Hepatocyte (in vitro differentiated cells): ENCODE data around the gene IFI6. TPM values are rescaled to one million over a fixed set of nuclear protein-coding genes. Genes with fewer than 3 reads are reported as not detected.

Experiments
- DNase-seq: peaks from one replicate; pipeline ENCODE4 v3.0.0-alpha.2; 2016; ENCODE audit warnings: low spot score
- H2AFZ ChIP-seq: fragments of 200-600 bp; sonication (generic); 2 replicates; pipeline ENCODE4 v1.6.0; 2016; ENCODE audit warnings: antibody characterized with exemption, mild to moderate bottlenecking
- H3K27ac ChIP-seq: fragments of 200-600 bp; sonication (generic); 2 replicates; pipeline ENCODE4 v1.5.1; 2016; ENCODE audit warnings: mild to moderate bottlenecking
- H3K27me3 ChIP-seq: fragments of 200-600 bp; sonication (generic); 2 replicates; pipeline ENCODE4 v1.6.1; 2016
- H3K36me3 ChIP-seq: fragments of 200-600 bp; sonication (generic); replicated peaks from 2 replicates; pipeline ENCODE4 v1.5.1; 2016; ENCODE audit warnings: low read depth; ENCODE audit not compliant: insufficient read depth
- H3K4me1 ChIP-seq: fragments of 200-600 bp; sonication (generic); 2 replicates; pipeline ENCODE4 v1.5.1; 2016; ENCODE audit warnings: mild to moderate bottlenecking, moderate library complexity; ENCODE audit not compliant: insufficient read depth
- H3K4me2 ChIP-seq: fragments of 200-600 bp; sonication (generic); 2 replicates; pipeline ENCODE4 v1.6.0; 2016
- H3K4me3 ChIP-seq: fragments of 200-600 bp; sonication (generic); 2 replicates; pipeline ENCODE4 v1.5.1; 2016; ENCODE audit warnings: mild to moderate bottlenecking
- H3K79me2 ChIP-seq: fragments of 200-600 bp; sonication (generic); 2 replicates; pipeline ENCODE4 v1.6.0; 2017; ENCODE audit warnings: mild to moderate bottlenecking
- H3K9me2 ChIP-seq: fragments of 200-600 bp; sonication (generic); replicated peaks from 2 replicates; pipeline ENCODE4 v1.6.0; 2017; ENCODE audit warnings: mild to moderate bottlenecking; ENCODE audit not compliant: insufficient read depth
- H3K9me3 ChIP-seq: fragments of 200-600 bp; sonication (generic); 2 replicates; pipeline ENCODE4 v1.5.1; 2016; ENCODE audit warnings: low read depth, mild to moderate bottlenecking
- H4K20me1 ChIP-seq: fragments of 200-600 bp; sonication (generic); 2 replicates; pipeline ENCODE4 v1.6.0; 2016; ENCODE audit warnings: mild to moderate bottlenecking; ENCODE audit not compliant: insufficient read depth, poor library complexity, severe bottlenecking
- CTCF ChIP-seq: fragments of 200-600 bp; sonication (generic); IDR thresholded peaks from 2 replicates; pipeline ENCODE4 v1.5.1; 2016; ENCODE audit warnings: antibody characterized with exemption, mild to moderate bottlenecking; ENCODE audit not compliant: poor library complexity
- EZH2 ChIP-seq: fragments of 200-600 bp; sonication (generic); IDR thresholded peaks from 2 replicates; pipeline ENCODE4 v1.6.1; 2016; ENCODE audit warnings: antibody characterized with exemption, mild to moderate bottlenecking, borderline replicate concordance
- EZH2phosphoT487 ChIP-seq: fragments of 200-600 bp; sonication (generic); IDR thresholded peaks from one replicate; pipeline ENCODE4 v1.6.1; 2018; ENCODE audit warnings: antibody characterized with exemption, mild to moderate bottlenecking, low read depth, moderate library complexity; ENCODE audit not compliant: unreplicated experiment, severe bottlenecking
- WGBS: methylation state at CpG from one replicate; pipeline ENCODE4 v1.1.6; 2016; ENCODE audit warnings: low lambda C conversion rate; ENCODE audit errors: missing lambda C conversion rate; 5-methylcytosine and 5-hydroxymethylcytosine counted together
- polyA plus RNA-seq: library from polyadenylated mRNA; unstranded; fragments of >200 nt; fragmentation: Nextera tagmentation; extraction: Ambion mirVana; gene quantifications from 2 replicates; pipeline ENCODE4 v1.2.1, GENCODE V29; 2016
- total RNA-seq: library from RNA; depleted of rRNA; stranded (reverse); fragments of >200 nt; gene quantifications from 2 replicates; pipeline ENCODE4 v1.2.3, GENCODE V29; 2014

The IFI6 gene
- total and polyA plus RNA-seq, 2 experiments from 2014 or later, result 114 to 194 TPM

DNA sequence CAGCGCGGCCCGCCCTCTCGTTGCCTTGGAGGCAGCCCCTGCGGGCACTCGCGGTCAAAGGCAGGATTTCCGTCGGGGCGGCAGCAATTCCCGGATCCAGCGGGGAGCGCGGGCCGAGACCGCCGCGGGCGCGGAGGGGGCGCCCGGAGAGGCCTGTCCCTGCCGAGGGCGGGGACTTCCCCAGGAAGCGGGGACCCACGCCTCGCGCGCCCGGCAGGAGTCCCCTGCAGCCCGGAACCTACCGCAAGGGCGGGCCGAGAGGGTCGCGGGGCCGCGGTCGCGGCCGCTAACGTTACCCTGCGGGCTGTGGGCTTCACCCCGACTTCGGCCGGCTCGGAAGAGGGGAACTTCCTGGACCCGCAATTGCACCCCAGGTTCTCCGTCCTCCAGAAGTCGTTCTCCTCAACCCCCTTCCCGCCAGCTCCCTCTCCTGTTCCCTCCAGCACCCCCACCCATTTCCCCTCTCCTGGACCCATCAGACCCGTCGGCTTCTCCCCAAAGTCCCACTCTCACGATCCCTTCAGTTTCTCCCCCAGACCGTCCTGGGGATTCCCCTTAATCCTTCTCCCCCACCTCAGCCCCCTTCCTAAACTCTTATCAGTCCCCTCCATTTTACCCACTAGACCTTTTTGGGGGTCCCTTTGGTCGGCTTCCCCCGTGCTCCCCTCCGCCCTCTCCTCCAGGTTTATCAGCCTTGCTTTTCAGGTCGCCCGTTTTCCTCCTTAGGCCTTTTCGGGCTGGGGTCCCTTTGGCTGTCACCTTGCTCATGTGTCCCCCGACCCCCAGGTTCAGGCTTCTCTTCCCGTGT, 37.6 kb downstream of the IFI6 start:
- Histone ChIP-seq H2AFZ (peak overlapping the region; percentile 89), H3K9me2 (no peaks in the 10 kb centered on the region), H3K4me1 (no peaks in the 10 kb centered on the region), H3K4me2 (peak overlapping the region; percentile 91), H3K79me2 (no peaks in the 10 kb centered on the region), H3K36me3 (no peaks in the 10 kb centered on the region), H3K4me3 (peak overlapping the region; percentile 39), H3K27me3 (peaks cover 20% of the 10 kb centered on the region), H4K20me1 (no peaks in the 10 kb centered on the region), H3K27ac (no peak overlapping the region), H3K9me3 (no peaks in the 10 kb centered on the region)
- TF ChIP-seq EZH2phosphoT487 (no peak), EZH2 (peak; percentile 47), CTCF (no peak)
- DNase-seq, result peak; percentile 36
- 19% methylated on average over 41 of the region's 63 CpGs for WGBS

GRCh38 chr1:27633640-27634176, 38.3 kb downstream of the IFI6 start:
- Histone ChIP-seq H2AFZ (peak overlapping the region; percentile 89), H3K9me3 (no peaks in the 10 kb centered on the region), H3K36me3 (no peaks in the 10 kb centered on the region), H3K9me2 (no peaks in the 10 kb centered on the region), H3K79me2 (no peaks in the 10 kb centered on the region), H3K27me3 (peaks cover 23% of the 10 kb centered on the region), H4K20me1 (no peaks in the 10 kb centered on the region), H3K4me2 (peak overlapping the region; percentile 91), H3K27ac (no peak overlapping the region), H3K4me1 (no peaks in the 10 kb centered on the region), H3K4me3 (peak overlapping the region; percentile 39)
- TF ChIP-seq EZH2phosphoT487 (no peak), EZH2 (no peak), CTCF (no peak)
- WGBS, result 34% methylated on average over 17 of the region's 17 CpGs
- DNase-seq, result no peak

DNA sequence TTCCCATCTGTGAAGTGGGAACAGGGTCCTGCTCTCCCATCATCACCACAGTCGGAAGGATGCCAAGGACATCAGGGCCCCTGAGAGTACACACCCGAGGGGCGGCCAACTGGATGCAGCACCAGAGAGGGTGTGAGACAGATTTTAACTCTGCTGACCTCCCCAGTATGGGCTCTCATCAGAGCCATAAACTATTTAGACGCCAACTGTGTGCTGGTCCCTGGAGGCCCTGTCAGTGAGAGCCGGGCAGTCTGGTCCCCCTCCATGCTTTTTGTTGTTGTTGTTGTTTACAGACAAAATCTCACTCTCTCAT, 38.7 kb downstream of the IFI6 start:
- H3K27me3 ChIP-seq, result peaks cover 24% of the 10 kb centered on the region

DNA sequence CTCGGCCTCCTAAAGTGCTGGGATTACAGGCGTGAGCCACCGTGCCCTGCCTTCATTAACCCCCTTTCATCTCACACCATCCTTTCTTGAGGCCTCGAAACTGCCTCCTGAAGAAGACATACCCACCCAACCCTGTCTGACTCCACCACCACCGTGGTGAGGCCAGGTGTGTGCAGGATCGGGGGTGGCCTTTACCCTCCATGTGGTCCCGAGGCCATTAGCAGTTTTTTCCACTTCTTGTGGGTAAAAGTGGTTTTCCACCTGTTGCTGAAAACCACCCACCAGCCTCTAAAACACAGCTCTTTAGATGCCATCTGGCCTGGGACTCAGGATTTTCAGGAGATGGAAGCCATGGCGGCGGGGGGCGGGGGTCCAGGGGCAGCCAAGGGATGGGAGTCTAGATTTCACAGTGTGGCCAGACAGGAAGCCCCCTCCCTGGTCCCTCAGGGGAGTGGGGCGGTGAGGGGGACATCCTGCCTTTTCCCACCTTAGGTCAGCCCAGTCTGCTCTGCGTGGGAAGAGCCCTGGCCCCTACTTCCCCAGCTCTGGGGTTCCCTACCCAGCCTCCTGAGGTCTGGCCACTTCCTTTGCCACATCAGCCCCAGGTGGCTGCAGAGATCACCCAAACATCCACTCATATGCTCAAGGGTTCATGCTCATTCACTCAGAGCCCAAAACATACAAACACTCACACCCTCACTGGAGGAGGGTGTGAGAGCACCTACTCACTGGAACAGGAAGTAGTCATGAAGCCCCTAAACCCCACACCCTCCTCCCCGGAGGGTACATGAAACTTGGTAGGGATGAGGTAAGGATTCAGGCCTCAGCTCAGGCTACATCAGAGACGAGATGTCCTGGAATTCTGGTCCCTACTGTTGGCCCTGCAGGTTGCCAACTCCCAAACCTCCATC, 39.4 kb downstream of the IFI6 start:
- Histone ChIP-seq H3K27ac (no peak overlapping the region), H3K4me3 (no peak overlapping the region), H3K36me3 (no peaks in the 10 kb centered on the region), H3K9me3 (no peaks in the 10 kb centered on the region), H3K9me2 (no peaks in the 10 kb centered on the region), H3K4me2 (no peak overlapping the region), H3K4me1 (no peaks in the 10 kb centered on the region), H3K79me2 (no peaks in the 10 kb centered on the region), H4K20me1 (no peaks in the 10 kb centered on the region), H3K27me3 (peaks cover 24% of the 10 kb centered on the region), H2AFZ (no peak overlapping the region)
- WGBS, result 84% methylated on average over 14 of the region's 14 CpGs
- TF ChIP-seq EZH2 (no peak), CTCF (no peak), EZH2phosphoT487 (no peak)
- no peak for DNase-seq

More for the DNA sequence above, 38.7 kb downstream of the IFI6 start:
- Histone ChIP-seq H3K9me3 (no peaks in the 10 kb centered on the region), H3K79me2 (no peaks in the 10 kb centered on the region), H3K4me1 (no peaks in the 10 kb centered on the region), H3K4me2 (no peak overlapping the region), H4K20me1 (no peaks in the 10 kb centered on the region), H2AFZ (no peak overlapping the region), H3K36me3 (no peaks in the 10 kb centered on the region), H3K9me2 (no peaks in the 10 kb centered on the region), H3K4me3 (no peak overlapping the region), H3K27ac (no peak overlapping the region)
- TF ChIP-seq EZH2 (no peak), EZH2phosphoT487 (no peak)
- WGBS, result 100% methylated on average over 5 of the region's 5 CpGs
- DNase-seq, result no peak
